Naive thymus-derived CD4-positive, alpha-beta T cell (primary cell): ENCODE measurements around the gene HELT. TPM values are rescaled to one million over a fixed set of nuclear protein-coding genes. Genes with fewer than 3 reads are reported as not detected.
"Not testable (repeated sequence)": the region's sequence is repeated elsewhere in the genome, so short reads cannot be mapped to it uniquely, and the experiment has no call there.

Experiments used
- ATAC-seq: fragments of 150-1000 bp; cut with Tn5 transposase; 2 replicates; pipeline ENCODE4 v1.10.0; 2021; ENCODE audit warnings: mild to moderate bottlenecking, moderate library complexity
- CTCF ChIA-PET: fragments of 350-600 bp; sonication (Branson Sonifier 250); formaldehyde crosslinking; loops from one replicate; lab custom pipeline; 2021; ENCODE audit warnings: antibody characterized with exemption; lab: Charles Lee
- POLR2A ChIA-PET: fragments of 350-600 bp; sonication (Branson Sonifier 250); formaldehyde crosslinking; loops from one replicate; lab custom pipeline; 2021; ENCODE audit warnings: antibody characterized with exemption, inconsistent platforms; lab: Charles Lee
- DNase-seq, 9 donors: peaks; one replicate each; pipeline versions ENCODE4 v3.0.0 to v3.0.0-alpha.2; 2020 to 2022; ENCODE audit warnings: mixed read lengths in 1 of 9
- H3K27ac ChIP-seq: one replicate; pipeline ENCODE4 v1.7.0; 2013; ENCODE audit warnings: mild to moderate bottlenecking, low read depth, low read length, moderate library complexity
- H3K27me3 ChIP-seq, 2 donors: one replicate each; pipeline ENCODE4 v1.7.0; 2013; ENCODE audit warnings: low read length in 2 of 2, mild to moderate bottlenecking in 2 of 2, moderate library complexity in 2 of 2; ENCODE audit not compliant: control insufficient read depth in 2 of 2, insufficient read depth in 2 of 2
- H3K36me3 ChIP-seq, 3 experiments: 1 replicate in 2 of 3; 2 replicates in 1 of 3; pipeline ENCODE4 v1.7.0; 2013; ENCODE audit warnings: low read length in 3 of 3, mild to moderate bottlenecking in 3 of 3, moderate library complexity in 1 of 3; ENCODE audit not compliant: insufficient read depth in 3 of 3, control insufficient read depth in 2 of 3
- H3K4me1 ChIP-seq, 2 donors: one replicate each; pipeline ENCODE4 v1.7.0; 2013; ENCODE audit warnings: low read length in 2 of 2, mild to moderate bottlenecking in 2 of 2, moderate library complexity in 1 of 2; ENCODE audit not compliant: control insufficient read depth in 2 of 2, insufficient read depth in 2 of 2
- H3K4me3 ChIP-seq: 2 replicates; pipeline ENCODE4 v1.7.0; 2013; ENCODE audit warnings: mild to moderate bottlenecking, low read length
- H3K9me3 ChIP-seq, 3 experiments: 1 replicate in 2 of 3; 2 replicates in 1 of 3; pipeline ENCODE4 v1.7.0; 2013; ENCODE audit warnings: low read length in 3 of 3; ENCODE audit not compliant: control insufficient read depth in 2 of 3
- H3K27ac Mint-ChIP-seq, 9 donors: one replicate each; pipeline ENCODE4 v1.8.0; 2020 to 2022; ENCODE audit warnings: mixed read lengths in 9 of 9, mild to moderate bottlenecking in 8 of 9, moderate library complexity in 5 of 9, inconsistent platforms in 2 of 9
- H3K27me3 Mint-ChIP-seq, 5 donors: one replicate each; pipeline ENCODE4 v1.8.0; 2021 to 2022; ENCODE audit warnings: mixed read lengths in 5 of 5, mild to moderate bottlenecking in 1 of 5
- H3K36me3 Mint-ChIP-seq, 5 donors: one replicate each; pipeline ENCODE4 v1.8.0; 2020 to 2022; ENCODE audit warnings: mixed read lengths in 5 of 5, mild to moderate bottlenecking in 3 of 5, inconsistent platforms in 1 of 5
- H3K4me1 Mint-ChIP-seq, 7 donors: one replicate each; pipeline ENCODE4 v1.8.0; 2020 to 2022; ENCODE audit warnings: mixed read lengths in 7 of 7, mild to moderate bottlenecking in 3 of 7, inconsistent platforms in 1 of 7
- H3K4me3 Mint-ChIP-seq, 10 donors: one replicate each; pipeline ENCODE4 v1.8.0; 2020 to 2022; ENCODE audit warnings: mild to moderate bottlenecking in 10 of 10, mixed read lengths in 10 of 10, moderate library complexity in 6 of 10, inconsistent platforms in 2 of 10
- H3K9me3 Mint-ChIP-seq, 11 donors: one replicate each; pipeline ENCODE4 v1.8.0; 2020 to 2022; ENCODE audit warnings: mixed read lengths in 11 of 11, mild to moderate bottlenecking in 4 of 11, inconsistent platforms in 1 of 11, moderate library complexity in 1 of 11
- intact Hi-C, 2 donors: fragments of 100-400 bp; cut with micrococcal nuclease; formaldehyde crosslinking; loops; one replicate each; pipeline ENCODE4 v1.15.1; 2023
- polyA plus RNA-seq, 2 donors: library from polyadenylated mRNA; unstranded; fragments of 300-500 nt; fragmentation: Illumina TruSeq; gene quantifications; one replicate each; pipeline ENCODE4 v1.2.3, GENCODE V29; 2021
- total RNA-seq, 6 experiments: library from RNA in 5 of 6; stranded (reverse) in 5 of 6; gene quantifications; 1 replicate in 5 of 6; 2 replicates in 1 of 6; pipeline ENCODE4 v1.2.3 and lab custom pipeline; 2021 to 2026

HELT gene
- total and polyA plus RNA-seq, 7 experiments from 2014 or later, result not detected

GRCh38 chr4:185040523-185040922, 22.2 kb downstream of the HELT start:
- ATAC-seq, result no peak
- Histone ChIP-seq H3K36me3 (no peaks in the 10 kb centered on the region), H3K27me3 (no peaks in the 10 kb centered on the region), H3K9me3 (no peaks in the 10 kb centered on the region), H3K4me3 (no peak overlapping the region), H3K4me1 (peaks cover 0 to 2% of the 10 kb centered on the region in 2 donors), H3K27ac (no peak overlapping the region)
- peaks cover 0 to 8% (median 5%) of the 10 kb centered on the region in 7 donors for H3K4me1 Mint-ChIP-seq
- DNase-seq, result no peak
- ChIA-PET POLR2A (no interaction called here), CTCF (interaction anchor here (0.8 to 2.5 kb wide), 4 partner anchors 55 to 557 kb away, joined by 3 to 16 read pairs (median 6); no protein-coding TSS in a partner anchor)
- H3K36me3 Mint-ChIP-seq, result no peaks in the 10 kb centered on the region
- intact Hi-C loops, result no loop called here
- H3K9me3 Mint-ChIP-seq, result peaks cover 0 to 13% (median 5%) of the 10 kb centered on the region in 11 donors
- peaks cover 21 to 29% (median 25%) of the 10 kb centered on the region in 5 donors for H3K27me3 Mint-ChIP-seq
- H3K27ac Mint-ChIP-seq, result no peak overlapping the region
- no peak overlapping the region for H3K4me3 Mint-ChIP-seq

DNA sequence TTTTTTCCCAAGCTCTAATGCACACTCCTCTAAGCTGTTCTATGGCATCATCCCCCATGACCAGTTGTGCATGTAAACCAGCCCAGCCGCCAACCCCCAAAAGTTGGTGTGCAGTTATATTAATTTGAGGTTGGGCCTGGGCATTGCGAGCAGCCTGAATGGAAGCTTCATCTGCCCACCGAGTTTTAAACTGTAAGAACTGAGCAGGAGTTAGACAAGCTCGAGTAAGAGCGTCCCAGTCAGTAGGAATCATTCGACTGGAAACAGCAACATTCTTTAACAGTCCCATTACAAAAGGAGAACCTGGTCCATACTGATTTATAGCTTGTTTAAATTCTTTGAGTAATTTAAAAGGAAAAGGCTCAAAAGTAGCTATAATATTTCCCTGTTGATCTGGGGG, 32.0 kb downstream of the HELT start:
- H3K27ac Mint-ChIP-seq, H3K36me3 ChIP-seq, H3K27ac ChIP-seq, H3K4me1 ChIP-seq, H3K36me3 Mint-ChIP-seq, H3K4me3 Mint-ChIP-seq, CTCF ChIA-PET, ATAC-seq, DNase-seq, H3K9me3 ChIP-seq, H3K9me3 Mint-ChIP-seq, H3K27me3 ChIP-seq, POLR2A ChIA-PET, H3K4me1 Mint-ChIP-seq, H3K4me3 ChIP-seq, intact Hi-C loops: not testable (repeated sequence)
- H3K27me3 Mint-ChIP-seq, result peaks cover 26 to 41% (median 38%) of the 10 kb centered on the region in 5 donors

- ATAC-seq, DNase-seq, H3K4me3 ChIP-seq, H3K9me3 Mint-ChIP-seq, H3K9me3 ChIP-seq, intact Hi-C loops, H3K36me3 Mint-ChIP-seq, CTCF ChIA-PET, H3K4me1 ChIP-seq, H3K36me3 ChIP-seq, H3K27me3 ChIP-seq, POLR2A ChIA-PET, H3K4me1 Mint-ChIP-seq, H3K4me3 Mint-ChIP-seq, H3K27ac ChIP-seq, H3K27ac Mint-ChIP-seq: not testable (repeated sequence)
- peaks cover 24 to 42% (median 31%) of the 10 kb centered on the region in 5 donors for H3K27me3 Mint-ChIP-seq
Observed at GRCh38 chr4:185051283-185051682, 33.0 kb downstream of the HELT start.

- DNase-seq (no peak), ATAC-seq (no peak)
- POLR2A ChIA-PET, result no interaction called here
- H3K4me3 Mint-ChIP-seq, result no peak overlapping the region
- CTCF ChIA-PET, result no interaction called here
- H3K27ac Mint-ChIP-seq, result no peak overlapping the region
- peaks cover 9 to 31% (median 27%) of the 10 kb centered on the region in 5 donors for H3K27me3 Mint-ChIP-seq
- Histone ChIP-seq H3K4me1 (no peaks in the 10 kb centered on the region), H3K27ac (no peak overlapping the region), H3K36me3 (no peaks in the 10 kb centered on the region), H3K4me3 (no peak overlapping the region), H3K9me3 (no peaks in the 10 kb centered on the region), H3K27me3 (no peaks in the 10 kb centered on the region)
- H3K9me3 Mint-ChIP-seq, result peaks cover 0 to 6% (median 0%) of the 10 kb centered on the region in 11 donors
- peaks cover 0 to 3% (median 0%) of the 10 kb centered on the region in 5 donors for H3K36me3 Mint-ChIP-seq
- no peaks in the 10 kb centered on the region for H3K4me1 Mint-ChIP-seq
- intact Hi-C loops, result no loop called here
Observed at GRCh38 chr4:185053746-185054145, 35.5 kb downstream of the HELT start.

GRCh38 chr4:185054272-185054671, 36.0 kb downstream of the HELT start:
- Mint-ChIP-seq H3K27me3 (peaks cover 7 to 29% (median 26%) of the 10 kb centered on the region in 5 donors), H3K9me3 (peaks cover 0 to 6% (median 0%) of the 10 kb centered on the region in 11 donors), H3K4me3 (no peak overlapping the region), H3K27ac (no peak overlapping the region), H3K4me1 (no peaks in the 10 kb centered on the region), H3K36me3 (peaks cover 0 to 3% (median 0%) of the 10 kb centered on the region in 5 donors)
- ChIA-PET POLR2A (no interaction called here), CTCF (interaction anchor here (0.7 kb wide), 1 partner anchor 390 kb away, joined by 3 read pairs; no protein-coding TSS in a partner anchor)
- H3K4me3 ChIP-seq, result no peak overlapping the region
- no peaks in the 10 kb centered on the region for H3K4me1 ChIP-seq
- H3K27ac ChIP-seq, result no peak overlapping the region
- DNase-seq, result no peak
- H3K36me3 ChIP-seq, result no peaks in the 10 kb centered on the region
- no peaks in the 10 kb centered on the region for H3K27me3 ChIP-seq
- no peak for ATAC-seq
- no peaks in the 10 kb centered on the region for H3K9me3 ChIP-seq
- intact Hi-C loops, result no loop called here

DNA sequence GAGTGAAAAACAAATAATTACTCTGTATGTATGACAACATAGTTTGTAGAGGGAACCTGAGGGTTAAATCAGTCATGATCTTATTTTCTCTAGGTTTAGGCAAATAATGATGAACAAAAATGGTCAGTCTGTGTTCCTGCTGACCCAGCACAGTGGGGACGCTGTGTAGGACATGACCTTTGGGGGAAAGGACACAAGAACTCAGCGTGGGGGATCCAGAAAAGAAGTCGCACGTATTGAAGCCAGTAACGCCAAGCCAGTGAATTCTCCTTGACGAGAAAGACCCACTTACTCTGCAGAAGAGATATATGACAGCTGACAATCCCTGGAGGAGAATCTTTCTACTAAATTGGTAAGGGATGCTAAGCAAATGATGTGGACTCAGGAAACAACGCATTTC, 36.6 kb downstream of the HELT start:
- H3K4me3 ChIP-seq, result no peak overlapping the region
- intact Hi-C loops, result no loop called here
- ChIA-PET CTCF (interaction anchor here (0.7 kb wide), 1 partner anchor 391 kb away, joined by 3 read pairs; no protein-coding TSS in a partner anchor), POLR2A (no interaction called here)
- Mint-ChIP-seq H3K36me3 (peaks cover 0 to 3% (median 0%) of the 10 kb centered on the region in 5 donors), H3K27me3 (peaks cover 5 to 25% (median 21%) of the 10 kb centered on the region in 5 donors), H3K4me1 (no peaks in the 10 kb centered on the region), H3K9me3 (peaks cover 0 to 6% (median 0%) of the 10 kb centered on the region in 11 donors), H3K4me3 (no peak overlapping the region), H3K27ac (no peak overlapping the region)
- H3K9me3 ChIP-seq, result no peaks in the 10 kb centered on the region
- ATAC-seq (no peak), DNase-seq (no peak)
- no peaks in the 10 kb centered on the region for H3K36me3 ChIP-seq
- no peaks in the 10 kb centered on the region for H3K4me1 ChIP-seq
- H3K27me3 ChIP-seq, result no peaks in the 10 kb centered on the region
- H3K27ac ChIP-seq, result no peak overlapping the region

- no peak for ATAC-seq
- POLR2A ChIA-PET, result no interaction called here
- no peaks in the 10 kb centered on the region for H3K27me3 ChIP-seq
- H3K9me3 ChIP-seq, result no peaks in the 10 kb centered on the region
- Mint-ChIP-seq H3K36me3 (no peaks in the 10 kb centered on the region), H3K4me1 (no peaks in the 10 kb centered on the region), H3K4me3 (no peak overlapping the region), H3K27ac (no peak overlapping the region), H3K9me3 (peaks cover 0 to 8% (median 0%) of the 10 kb centered on the region in 11 donors), H3K27me3 (peaks cover 4 to 29% (median 15%) of the 10 kb centered on the region in 5 donors)
- DNase-seq, result no peak
- no peak overlapping the region for H3K4me3 ChIP-seq
- H3K4me1 ChIP-seq, result no peaks in the 10 kb centered on the region
- intact Hi-C loops, result no loop called here
- CTCF ChIA-PET, result no interaction called here
- no peaks in the 10 kb centered on the region for H3K36me3 ChIP-seq
- no peak overlapping the region for H3K27ac ChIP-seq
Observed at GRCh38 chr4:185061610-185062009, 43.3 kb downstream of the HELT start.
